BLaER1 treated with 17β-estradiol and CSF1 and Interleukin-3, amounts not matched to agents 10 nM and 100 nM (cell line): Measurements from ENCODE around the gene SORBS1.
A peak's percentile ranks its signal among the peaks of the same experiment; 100 is the strongest.

Experiments used
- H3K27ac ChIP-seq, 11 experiments: shearing (Covaris generic); formaldehyde crosslinking; 2 replicates each; pipeline ENCODE4 v1.8.1; 2022
- H3K27me3 ChIP-seq, 11 experiments: shearing (Covaris generic); formaldehyde crosslinking; 2 replicates each; pipeline ENCODE4 v1.8.1; 2022
- H3K36me3 ChIP-seq, 11 experiments: shearing (Covaris generic); formaldehyde crosslinking; 2 replicates each; pipeline ENCODE4 v1.8.1; 2022
- H3K4me1 ChIP-seq, 10 experiments: shearing (Covaris generic); formaldehyde crosslinking; 2 replicates each; pipeline ENCODE4 v1.8.1; 2022
- H3K4me2 ChIP-seq, 11 experiments: shearing (Covaris generic); formaldehyde crosslinking; 2 replicates each; pipeline ENCODE4 v1.8.1; 2022
- H3K4me3 ChIP-seq, 10 experiments: shearing (Covaris generic); formaldehyde crosslinking; 2 replicates each; pipeline ENCODE4 v1.8.1; 2022
- H3K9ac ChIP-seq, 11 experiments: shearing (Covaris generic); formaldehyde crosslinking; 2 replicates each; pipeline ENCODE4 v1.8.1; 2022
- H3K9me3 ChIP-seq, 11 experiments: shearing (Covaris generic); formaldehyde crosslinking; replicated peaks in 1 of 11; 2 replicates each; pipeline ENCODE4 v1.8.1; 2022
- H4K20me1 ChIP-seq, 11 experiments: shearing (Covaris generic); formaldehyde crosslinking; 2 replicates each; pipeline ENCODE4 v1.8.1; 2022
- Cebpa-rat ChIP-seq, 11 experiments: shearing (Covaris generic); IDR thresholded peaks; 2 replicates each; pipeline ENCODE4 v1.8.1; 2022

Gene SORBS1

GRCh38 chr10:95559896-95560277 lies 1.3 kb downstream of the SORBS1 start:
- H3K4me3 ChIP-seq, result peak overlapping the region in 9 of 10 experiments; percentile 69 to 87 (median 81); a peak in 14 of 20 replicates
- H3K9me3 ChIP-seq, result no peaks in the 10 kb centered on the region
- H3K36me3 ChIP-seq, result no peaks in the 10 kb centered on the region
- no peak overlapping the region for H3K27ac ChIP-seq
- peak overlapping the region in 1 of 11 experiments; percentile 81; a peak in 2 of 22 replicates for H3K9ac ChIP-seq
- H3K4me2 ChIP-seq, result peak overlapping the region; percentile 89 to 100 (median 99); a peak in 21 of 22 replicates
- no peak for TF ChIP-seq Cebpa-rat (IDR thresholded peaks at IDR 0.05)
- peaks cover 0 to 47% (median 31%) of the 10 kb centered on the region in 10 experiments; a peak in 14 of 20 replicates for H3K4me1 ChIP-seq
- H3K27me3 ChIP-seq, result peaks cover 16 to 27% (median 22%) of the 10 kb centered on the region in 11 experiments
- H4K20me1 ChIP-seq, result no peaks in the 10 kb centered on the region; a peak in 1 of 22 replicates

- peak overlapping the region in 7 of 11 experiments; percentile 27 to 99 (median 47); a peak in 13 of 22 replicates for H3K4me2 ChIP-seq
- no peaks in the 10 kb centered on the region for H3K36me3 ChIP-seq
- H4K20me1 ChIP-seq, result no peaks in the 10 kb centered on the region; a peak in 1 of 22 replicates
- peaks cover 16 to 27% (median 22%) of the 10 kb centered on the region in 11 experiments for H3K27me3 ChIP-seq
- no peak overlapping the region for H3K4me3 ChIP-seq
- H3K27ac ChIP-seq, result no peak overlapping the region
- no peaks in the 10 kb centered on the region for H3K9me3 ChIP-seq
- no peak overlapping the region for H3K9ac ChIP-seq
- TF ChIP-seq Cebpa-rat (IDR thresholded peaks at IDR 0.05), result no peak
- H3K4me1 ChIP-seq, result peaks cover 0 to 48% (median 31%) of the 10 kb centered on the region in 10 experiments; a peak in 14 of 20 replicates
These were observed 1.7 kb downstream of the SORBS1 start for GRCh38 chr10:95559471-95559870.

- Histone ChIP-seq H3K4me1 (peaks cover 0 to 48% (median 31%) of the 10 kb centered on the region in 10 experiments; a peak in 14 of 20 replicates), H3K27ac (no peak overlapping the region), H3K4me2 (peak overlapping the region in 6 of 11 experiments; percentile 27 to 99 (median 48); a peak in 9 of 22 replicates), H3K9me3 (no peaks in the 10 kb centered on the region), H3K4me3 (no peak overlapping the region), H3K9ac (no peak overlapping the region), H4K20me1 (no peaks in the 10 kb centered on the region; a peak in 1 of 22 replicates), H3K27me3 (peaks cover 16 to 27% (median 22%) of the 10 kb centered on the region in 11 experiments), H3K36me3 (no peaks in the 10 kb centered on the region)
- peak in 4 of 11 experiments; percentile 16 to 76 (median 32); a peak in 3 of 22 replicates for TF ChIP-seq Cebpa-rat (IDR thresholded peaks at IDR 0.05)
These were observed 2.4 kb downstream of the SORBS1 start for GRCh38 chr10:95558593-95559320.

- H4K20me1 ChIP-seq, result no peaks in the 10 kb centered on the region; a peak in 1 of 22 replicates
- peak overlapping the region in 5 of 11 experiments; percentile 60 to 99 (median 77); a peak in 10 of 22 replicates for H3K4me2 ChIP-seq
- peaks cover 16 to 27% (median 22%) of the 10 kb centered on the region in 11 experiments for H3K27me3 ChIP-seq
- no peaks in the 10 kb centered on the region for H3K36me3 ChIP-seq
- H3K27ac ChIP-seq, result no peak overlapping the region
- peaks cover 0 to 5% (median 0%) of the 10 kb centered on the region in 11 experiments; a peak in 2 of 22 replicates for H3K9me3 ChIP-seq
- no peak overlapping the region for H3K4me3 ChIP-seq
- H3K4me1 ChIP-seq, result peaks cover 0 to 48% (median 31%) of the 10 kb centered on the region in 10 experiments; a peak in 14 of 20 replicates
- no peak overlapping the region for H3K9ac ChIP-seq
- no peak for TF ChIP-seq Cebpa-rat (IDR thresholded peaks at IDR 0.05)
These were observed 4.0 kb downstream of the SORBS1 start for GRCh38 chr10:95556994-95557767.

- no peak overlapping the region for H3K9ac ChIP-seq
These were observed 7.5 kb downstream of the SORBS1 start for GRCh38 chr10:95553674-95554073.

GRCh38 chr10:95552679-95553342 lies 8.4 kb downstream of the SORBS1 start:
- no peaks in the 10 kb centered on the region for H3K36me3 ChIP-seq
- no peak overlapping the region for H3K4me2 ChIP-seq
- no peak overlapping the region for H3K9ac ChIP-seq
- no peak overlapping the region for H3K4me3 ChIP-seq
- TF ChIP-seq Cebpa-rat (IDR thresholded peaks at IDR 0.05), result no peak
- H3K27me3 ChIP-seq, result no peaks in the 10 kb centered on the region
- no peak overlapping the region for H3K27ac ChIP-seq
- H3K4me1 ChIP-seq, result peaks cover 0 to 27% (median 19%) of the 10 kb centered on the region in 10 experiments; a peak in 14 of 20 replicates
- no peaks in the 10 kb centered on the region for H4K20me1 ChIP-seq
- peaks cover 0 to 5% (median 0%) of the 10 kb centered on the region in 11 experiments; a peak in 2 of 22 replicates for H3K9me3 ChIP-seq

More at GRCh38 chr10:95553674-95554073, 7.5 kb downstream of the SORBS1 start:
- TF ChIP-seq Cebpa-rat (IDR thresholded peaks at IDR 0.05), result no peak
- peaks cover 0 to 5% (median 0%) of the 10 kb centered on the region in 11 experiments; a peak in 2 of 22 replicates for H3K9me3 ChIP-seq
- H3K4me2 ChIP-seq, result no peak overlapping the region
- H3K4me1 ChIP-seq, result peaks cover 0 to 30% (median 20%) of the 10 kb centered on the region in 10 experiments; a peak in 14 of 20 replicates
- no peaks in the 10 kb centered on the region for H4K20me1 ChIP-seq
- H3K4me3 ChIP-seq, result no peak overlapping the region
- H3K27me3 ChIP-seq, result peaks cover 0 to 4% (median under 1%) of the 10 kb centered on the region in 11 experiments; a peak in 6 of 22 replicates
- no peak overlapping the region for H3K27ac ChIP-seq
- H3K36me3 ChIP-seq, result no peaks in the 10 kb centered on the region

GRCh38 chr10:95550073-95550672 lies 11.0 kb downstream of the SORBS1 start:
- no peak overlapping the region for H3K27ac ChIP-seq
- no peak overlapping the region for H3K4me2 ChIP-seq
- no peaks in the 10 kb centered on the region for H3K36me3 ChIP-seq
- peaks cover 0 to 5% (median 2%) of the 10 kb centered on the region in 10 experiments; a peak in 11 of 20 replicates for H3K4me1 ChIP-seq
- no peak overlapping the region for H3K9ac ChIP-seq
- no peaks in the 10 kb centered on the region for H3K27me3 ChIP-seq
- peaks cover 0 to 5% (median 0%) of the 10 kb centered on the region in 11 experiments; a peak in 2 of 22 replicates for H3K9me3 ChIP-seq
- no peak overlapping the region for H3K4me3 ChIP-seq
- no peak for TF ChIP-seq Cebpa-rat (IDR thresholded peaks at IDR 0.05)
- H4K20me1 ChIP-seq, result no peaks in the 10 kb centered on the region

- TF ChIP-seq Cebpa-rat (IDR thresholded peaks at IDR 0.05), result no peak
- Histone ChIP-seq H3K27me3 (no peaks in the 10 kb centered on the region), H3K9me3 (peaks cover 0 to 4% (median 0%) of the 10 kb centered on the region in 11 experiments; a peak in 1 of 22 replicates), H3K4me1 (peaks cover 0 to 8% (median 0%) of the 10 kb centered on the region in 10 experiments; a peak in 5 of 20 replicates), H3K4me3 (no peak overlapping the region), H3K36me3 (no peaks in the 10 kb centered on the region), H4K20me1 (no peaks in the 10 kb centered on the region), H3K27ac (no peak overlapping the region), H3K9ac (no peak overlapping the region), H3K4me2 (no peak overlapping the region)
These were observed 13.3 kb downstream of the SORBS1 start for GRCh38 chr10:95547791-95548435.
